C4-2B (cell line): ENCODE results near the gene ARHGAP33.

Source experiments
- ZFX ChIP-seq: fragments of 450-650 bp; IDR thresholded peaks from 2 replicates; pipeline ENCODE4 v1.6.1; 2017
- TF ChIP-seq, protein P1 (sequence below): fragments of 450-650 bp; conservative IDR thresholded peaks from 2 replicates; pipeline ENCODE4 v1.5.1; 2017; ENCODE audit warnings: mild to moderate bottlenecking

GRCh38 chr19:35792888-35793287 is 17.5 kb downstream of the ARHGAP33 start:
- TF ChIP-seq, protein P1, sequence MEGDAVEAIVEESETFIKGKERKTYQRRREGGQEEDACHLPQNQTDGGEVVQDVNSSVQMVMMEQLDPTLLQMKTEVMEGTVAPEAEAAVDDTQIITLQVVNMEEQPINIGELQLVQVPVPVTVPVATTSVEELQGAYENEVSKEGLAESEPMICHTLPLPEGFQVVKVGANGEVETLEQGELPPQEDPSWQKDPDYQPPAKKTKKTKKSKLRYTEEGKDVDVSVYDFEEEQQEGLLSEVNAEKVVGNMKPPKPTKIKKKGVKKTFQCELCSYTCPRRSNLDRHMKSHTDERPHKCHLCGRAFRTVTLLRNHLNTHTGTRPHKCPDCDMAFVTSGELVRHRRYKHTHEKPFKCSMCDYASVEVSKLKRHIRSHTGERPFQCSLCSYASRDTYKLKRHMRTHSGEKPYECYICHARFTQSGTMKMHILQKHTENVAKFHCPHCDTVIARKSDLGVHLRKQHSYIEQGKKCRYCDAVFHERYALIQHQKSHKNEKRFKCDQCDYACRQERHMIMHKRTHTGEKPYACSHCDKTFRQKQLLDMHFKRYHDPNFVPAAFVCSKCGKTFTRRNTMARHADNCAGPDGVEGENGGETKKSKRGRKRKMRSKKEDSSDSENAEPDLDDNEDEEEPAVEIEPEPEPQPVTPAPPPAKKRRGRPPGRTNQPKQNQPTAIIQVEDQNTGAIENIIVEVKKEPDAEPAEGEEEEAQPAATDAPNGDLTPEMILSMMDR = no peak
- no peak for TF ChIP-seq ZFX
